Lower lobe of right lung (tissue), 2 donors: ENCODE data around the gene BRF1. TPM values are rescaled to one million over a fixed set of nuclear protein-coding genes. Genes with fewer than 3 reads are reported as not detected.

Source experiments
- ATAC-seq, 2 donors: fragments of 200-7000 bp; cut with Tn5 transposase; one replicate each; pipeline ENCODE4 v1.9.1; 2020 to 2022; ENCODE audit warnings: mild to moderate bottlenecking in 2 of 2, moderate library complexity in 2 of 2
- DNase-seq: peaks from one replicate; pipeline ENCODE4 v3.0.0-alpha.2; 2020
- H3K27ac ChIP-seq: fragments of 200-600 bp; one replicate; pipeline ENCODE4 v1.8.0; 2022
- H3K27me3 ChIP-seq: fragments of 200-600 bp; one replicate; pipeline ENCODE4 v1.8.0; 2022; ENCODE audit warnings: low read depth
- H3K36me3 ChIP-seq: fragments of 200-600 bp; one replicate; pipeline ENCODE4 v1.8.0; 2022; ENCODE audit warnings: mild to moderate bottlenecking
- H3K4me1 ChIP-seq: fragments of 200-600 bp; one replicate; pipeline ENCODE4 v1.8.0; 2022
- H3K4me3 ChIP-seq: fragments of 200-600 bp; one replicate; pipeline ENCODE4 v1.8.0; 2022; ENCODE audit warnings: mild to moderate bottlenecking
- H3K9me3 ChIP-seq: fragments of 200-600 bp; one replicate; pipeline ENCODE4 v1.8.0; 2022
- intact Hi-C: fragments of 100-400 bp; cut with DNase I; formaldehyde crosslinking; loops from one replicate; pipeline ENCODE4 v1.11.0; 2022
- total RNA-seq: library from RNA; stranded (reverse); fragmentation: NEBNext Ultra II Directional; extraction: Animal tissue kit (Norgen Biotek cat#: 25700); gene quantifications from one replicate; pipeline ENCODE4 v1.2.1, GENCODE V29; 2021
- TF ChIP-seq, protein P1 (sequence below): fragments of 200-600 bp; IDR thresholded peaks from one replicate; pipeline ENCODE4 v1.8.0; 2022; ENCODE audit warnings: antibody characterized with exemption, mild to moderate bottlenecking
- donor health status: DM: no; HTN: yes; CAD: no; lungs with severe emphysema.

BRF1 gene
- total RNA-seq, 1 donor from 2014 or later: 35.7 TPM

- intact Hi-C loops: no loop called here
- DNase-seq (no peak), ATAC-seq (no peak)
- no peaks in the 10 kb centered on the region for H3K27me3 ChIP-seq
- peaks cover 15% of the 10 kb centered on the region for H3K36me3 ChIP-seq
- H3K27ac ChIP-seq: no peak overlapping the region
- H3K9me3 ChIP-seq: no peaks in the 10 kb centered on the region
- H3K4me1 ChIP-seq: peaks cover 6% of the 10 kb centered on the region
- H3K4me3 ChIP-seq: no peak overlapping the region
- TF ChIP-seq, protein P1, sequence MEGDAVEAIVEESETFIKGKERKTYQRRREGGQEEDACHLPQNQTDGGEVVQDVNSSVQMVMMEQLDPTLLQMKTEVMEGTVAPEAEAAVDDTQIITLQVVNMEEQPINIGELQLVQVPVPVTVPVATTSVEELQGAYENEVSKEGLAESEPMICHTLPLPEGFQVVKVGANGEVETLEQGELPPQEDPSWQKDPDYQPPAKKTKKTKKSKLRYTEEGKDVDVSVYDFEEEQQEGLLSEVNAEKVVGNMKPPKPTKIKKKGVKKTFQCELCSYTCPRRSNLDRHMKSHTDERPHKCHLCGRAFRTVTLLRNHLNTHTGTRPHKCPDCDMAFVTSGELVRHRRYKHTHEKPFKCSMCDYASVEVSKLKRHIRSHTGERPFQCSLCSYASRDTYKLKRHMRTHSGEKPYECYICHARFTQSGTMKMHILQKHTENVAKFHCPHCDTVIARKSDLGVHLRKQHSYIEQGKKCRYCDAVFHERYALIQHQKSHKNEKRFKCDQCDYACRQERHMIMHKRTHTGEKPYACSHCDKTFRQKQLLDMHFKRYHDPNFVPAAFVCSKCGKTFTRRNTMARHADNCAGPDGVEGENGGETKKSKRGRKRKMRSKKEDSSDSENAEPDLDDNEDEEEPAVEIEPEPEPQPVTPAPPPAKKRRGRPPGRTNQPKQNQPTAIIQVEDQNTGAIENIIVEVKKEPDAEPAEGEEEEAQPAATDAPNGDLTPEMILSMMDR: no peak
These were observed 46.2 kb upstream of the BRF1 start for GRCh38 chr14:105346876-105347586.

DNA sequence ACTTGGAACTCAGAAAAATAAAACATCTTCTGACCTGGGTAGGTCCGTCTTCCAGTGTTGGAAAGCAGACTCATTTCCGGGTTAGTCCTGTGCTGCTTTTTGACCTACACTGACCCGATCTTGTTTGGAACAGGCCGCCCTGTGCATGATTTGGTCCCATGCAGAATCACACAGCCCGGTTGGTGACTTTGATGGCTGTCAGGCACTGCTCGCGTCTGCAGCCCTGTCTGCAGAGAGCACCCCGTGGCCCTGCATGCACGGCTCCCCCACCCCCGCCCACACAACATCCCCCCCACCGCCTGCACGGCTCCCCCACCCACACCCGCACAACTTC lies 45.4 kb upstream of the BRF1 start:
- H3K9me3 ChIP-seq: no peaks in the 10 kb centered on the region
- intact Hi-C loops: no loop called here
- no peaks in the 10 kb centered on the region for H3K4me1 ChIP-seq
- H3K4me3 ChIP-seq: no peak overlapping the region
- TF ChIP-seq, protein P1: no peak
- H3K27me3 ChIP-seq: no peaks in the 10 kb centered on the region
- ATAC-seq (no peak), DNase-seq (no peak)
- H3K36me3 ChIP-seq: peaks cover 15% of the 10 kb centered on the region
- H3K27ac ChIP-seq: no peak overlapping the region

GRCh38 chr14:105343194-105343593 lies 42.4 kb upstream of the BRF1 start:
- DNase-seq (no peak), ATAC-seq (no peak)
- H3K27ac ChIP-seq: no peak overlapping the region
- intact Hi-C loops: no loop called here
- H3K36me3 ChIP-seq: no peaks in the 10 kb centered on the region
- TF ChIP-seq, protein P1: no peak
- no peaks in the 10 kb centered on the region for H3K9me3 ChIP-seq
- H3K27me3 ChIP-seq: no peaks in the 10 kb centered on the region
- H3K4me1 ChIP-seq: peaks cover 12% of the 10 kb centered on the region
- no peak overlapping the region for H3K4me3 ChIP-seq

GRCh38 chr14:105340821-105341733 lies 40.3 kb upstream of the BRF1 start:
- Histone ChIP-seq H3K27ac (no peak overlapping the region), H3K36me3 (no peaks in the 10 kb centered on the region), H3K4me3 (no peak overlapping the region), H3K9me3 (no peaks in the 10 kb centered on the region), H3K27me3 (no peaks in the 10 kb centered on the region), H3K4me1 (peaks cover 20% of the 10 kb centered on the region)
- no peak for ATAC-seq
- TF ChIP-seq, protein P1: no peak
- intact Hi-C loops: no loop called here
- no peak for DNase-seq

DNA sequence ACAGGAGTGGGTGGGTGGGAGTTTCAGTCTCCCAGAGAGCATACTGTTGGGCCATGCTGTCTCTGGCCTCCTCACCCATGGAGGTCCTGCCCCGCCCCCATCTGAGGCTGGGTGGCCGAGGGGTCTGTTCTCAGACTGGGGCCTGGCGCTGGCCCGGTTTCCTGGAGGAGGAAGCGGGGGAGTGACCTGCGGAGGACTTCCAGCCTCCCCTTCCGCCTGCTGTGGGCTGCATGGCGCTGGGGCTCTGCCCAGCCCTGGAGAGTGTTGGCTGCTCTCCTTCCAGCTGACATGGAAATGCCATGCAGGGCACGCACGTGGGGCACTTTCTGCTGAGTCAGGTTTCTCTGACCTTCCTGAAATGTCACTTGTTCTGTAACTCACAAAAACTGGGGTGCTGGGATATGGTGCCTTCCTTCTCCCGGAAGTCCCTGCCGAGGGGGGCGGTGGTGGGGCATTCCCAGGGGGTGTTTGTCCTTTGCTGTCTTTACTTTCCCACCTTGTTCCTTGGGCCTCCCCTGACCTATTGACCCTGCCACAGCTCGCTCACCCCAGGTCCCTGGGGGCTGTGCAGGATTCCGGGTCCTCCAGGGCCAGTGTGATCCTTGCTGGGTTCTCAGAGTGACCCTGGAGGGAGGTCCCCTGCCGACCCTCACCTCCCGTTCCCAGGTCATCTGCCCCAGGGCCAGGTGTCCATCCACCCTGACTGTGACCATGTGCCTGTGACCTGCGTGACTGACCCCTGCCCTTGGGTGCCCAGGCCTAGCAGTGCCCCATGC lies 37.4 kb upstream of the BRF1 start:
- H3K4me3 ChIP-seq: no peak overlapping the region
- intact Hi-C loops: no loop called here
- no peaks in the 10 kb centered on the region for H3K36me3 ChIP-seq
- peak in 1 of 2 donors; percentile 3 for ATAC-seq
- H3K4me1 ChIP-seq: peaks cover 29% of the 10 kb centered on the region
- H3K9me3 ChIP-seq: no peaks in the 10 kb centered on the region
- peak; percentile 46 for DNase-seq
- H3K27ac ChIP-seq: no peak overlapping the region
- H3K27me3 ChIP-seq: no peaks in the 10 kb centered on the region
- TF ChIP-seq, protein P1: no peak
